Renal cortex interstitium (tissue), 15 donors: ENCODE measurements around the gene TEAD1. TPM values are rescaled to one million over a fixed set of nuclear protein-coding genes. Genes with fewer than 3 reads are reported as not detected.

ENCODE experiments used
- DNase-seq, 11 donors: peaks; one replicate each; pipeline ENCODE4 v3.0.0-alpha.2; 2013; ENCODE audit warnings: low read depth in 9 of 11, low spot score in 4 of 11; ENCODE audit errors: extremely low read depth in 1 of 11
- long read RNA-seq, 16 experiments: transcript quantifications; one replicate each; lab custom pipeline, GENCODE V29; 2026
- polyA plus RNA-seq, 3 donors: library from polyadenylated mRNA; unstranded; fragments of 120-200 nt; gene quantifications; one replicate each; pipeline ENCODE4 v1.2.1, GENCODE V29; 2013; ENCODE audit not compliant: insufficient read length in 3 of 3

The TEAD1 gene
- 100 to 1,000 TPM in 1 of 3 donors, 10 to 100 TPM in 2; 88.2 to 109 (median 92.8) TPM for polyA plus RNA-seq
- long read RNA-seq, donor 1, full-length matches to known transcripts, result 3 of 14 reads
- long read RNA-seq, donor 1, partial matches to known transcripts, result 11 of 14 reads
- long read RNA-seq, donor 1, other reads (novel, unspliced or antisense), result 0 of 14 reads
- long read RNA-seq, donor 2, full-length matches to known transcripts, result 5 of 5 reads
- long read RNA-seq, donor 2, partial matches to known transcripts, result 0 of 5 reads
- long read RNA-seq, donor 2, other reads (novel, unspliced or antisense), result 0 of 5 reads
- long read RNA-seq, donor 3, partial matches to known transcripts, result 7 of 10 reads
- long read RNA-seq, donor 3, other reads (novel, unspliced or antisense), result 0 of 10 reads
- long read RNA-seq, donor 4, partial matches to known transcripts, result 11 of 20 reads
- long read RNA-seq, donor 4, other reads (novel, unspliced or antisense), result 6 of 20 reads
- long read RNA-seq, donor 5, result 0 reads
- long read RNA-seq, donor 6, partial matches to known transcripts, result 25 of 27 reads
- long read RNA-seq, donor 6, other reads (novel, unspliced or antisense), result 0 of 27 reads
- long read RNA-seq, donor 7, partial matches to known transcripts, result 6 of 9 reads
- long read RNA-seq, donor 7, other reads (novel, unspliced or antisense), result 0 of 9 reads
- long read RNA-seq, donor 8, full-length matches to known transcripts, result 5 of 5 reads
- long read RNA-seq, donor 8, partial matches to known transcripts, result 0 of 5 reads
- long read RNA-seq, donor 8, other reads (novel, unspliced or antisense), result 0 of 5 reads
- long read RNA-seq, donor 9, partial matches to known transcripts, result 8 of 9 reads
- long read RNA-seq, donor 9, other reads (novel, unspliced or antisense), result 0 of 9 reads
- long read RNA-seq, donor 10, full-length matches to known transcripts, result 3 of 18 reads
- long read RNA-seq, donor 10, partial matches to known transcripts, result 8 of 18 reads
- long read RNA-seq, donor 10, other reads (novel, unspliced or antisense), result 7 of 18 reads
- long read RNA-seq, donor 11, partial matches to known transcripts, result 15 of 20 reads
- long read RNA-seq, donor 11, other reads (novel, unspliced or antisense), result 0 of 20 reads
- long read RNA-seq, donor 12, partial matches to known transcripts, result 0 of 1 reads
- long read RNA-seq, donor 12, other reads (novel, unspliced or antisense), result 0 of 1 reads
- long read RNA-seq, donor 13, result 0 reads
- long read RNA-seq, donor 14, full-length matches to known transcripts, result 3 of 8 reads
- long read RNA-seq, donor 14, partial matches to known transcripts, result 5 of 8 reads
- long read RNA-seq, donor 14, other reads (novel, unspliced or antisense), result 0 of 8 reads
- long read RNA-seq, donor 15, full-length matches to known transcripts, result 5 of 5 reads
- long read RNA-seq, donor 15, partial matches to known transcripts, result 0 of 5 reads
- long read RNA-seq, donor 15, other reads (novel, unspliced or antisense), result 0 of 5 reads
- long read RNA-seq, donor 16, full-length matches to known transcripts, result 10 of 72 reads
- long read RNA-seq, donor 16, partial matches to known transcripts, result 62 of 72 reads
- long read RNA-seq, donor 16, other reads (novel, unspliced or antisense), result 0 of 72 reads

DNA sequence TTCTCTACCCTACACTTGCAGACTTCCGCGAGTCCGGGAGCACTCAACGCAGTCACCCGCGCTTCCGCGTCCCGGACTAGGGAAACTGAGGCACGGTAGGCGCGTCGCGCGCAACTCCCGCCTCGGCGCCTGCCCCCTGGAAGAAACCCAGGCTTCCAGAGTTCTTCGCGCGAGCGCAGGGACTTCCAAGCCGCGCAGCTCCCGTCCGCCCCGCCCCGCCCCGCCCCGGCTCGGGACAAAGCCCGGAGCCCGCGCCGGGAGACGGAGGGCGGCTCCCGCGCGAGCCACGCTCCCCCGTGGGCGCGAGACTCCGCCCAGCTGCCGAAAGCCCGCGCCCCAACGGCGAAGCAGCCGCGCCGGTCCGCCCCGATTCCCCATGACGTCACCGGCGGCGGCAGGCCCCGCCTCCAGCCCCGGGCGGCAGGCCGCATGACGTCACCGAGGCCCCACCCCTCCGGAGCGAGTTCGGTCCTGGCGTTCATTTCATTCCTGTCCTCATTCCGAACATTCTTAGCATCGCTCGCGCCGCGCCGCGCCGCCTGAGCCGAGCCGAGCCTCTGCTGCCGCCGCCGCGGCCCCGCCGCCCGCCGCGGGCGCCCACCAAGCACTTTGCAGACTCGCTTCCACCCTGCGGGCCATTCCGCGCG lies at the start of gene TEAD1:
TEAD1 (plus strand) TSS at position 498 of the 647 bp plus-strand sequence.
- DNase-seq, result peak in 10 of 11 donors; percentile 86 to 94 (median 91)

DNA sequence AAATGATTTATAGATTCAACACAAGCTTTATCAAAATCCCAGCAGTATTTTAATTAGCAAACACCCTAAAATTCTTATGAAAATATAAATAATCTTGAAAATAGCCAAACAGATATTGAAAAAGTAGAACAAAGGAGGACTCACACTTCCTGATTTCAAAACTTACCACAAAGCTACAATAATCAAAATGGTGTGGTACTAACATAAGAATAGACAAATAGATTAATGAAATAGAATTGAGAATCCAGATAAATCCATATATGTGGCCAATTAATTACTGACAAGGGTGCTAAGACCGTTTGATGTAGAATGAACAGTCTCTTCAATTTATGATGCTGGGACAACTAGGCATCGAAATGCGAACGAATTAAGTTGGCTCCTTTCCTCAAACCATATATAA lies 49.6 kb upstream of the TEAD1 start:
- DNase-seq, result no peak

DNA sequence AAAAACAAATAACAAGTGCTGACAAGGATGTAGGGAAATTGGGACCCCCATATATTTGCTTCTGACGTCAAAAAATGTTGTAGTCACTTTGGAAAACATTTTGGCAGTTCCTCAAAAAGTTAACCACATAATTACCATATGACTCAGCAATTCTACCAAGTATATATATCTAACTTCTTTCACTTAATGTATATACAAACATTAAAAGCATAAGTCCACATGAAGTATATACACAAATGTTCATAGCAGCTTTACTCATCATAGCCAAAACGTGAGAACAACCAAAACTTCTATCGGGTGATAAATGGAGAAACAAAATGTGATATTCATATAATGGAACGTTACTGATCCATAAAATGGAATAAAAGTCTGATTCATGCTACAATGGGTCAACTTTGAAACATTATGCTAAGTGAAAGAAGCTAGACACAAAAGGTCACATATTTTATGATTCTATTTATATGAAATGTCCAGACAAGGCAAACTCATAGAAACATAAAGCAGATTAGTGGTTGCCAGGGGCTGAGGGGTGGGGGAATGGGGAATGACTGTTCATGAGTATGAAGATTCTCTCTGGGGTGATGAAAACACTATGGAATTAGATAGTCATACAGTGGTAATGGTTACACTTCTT lies 48.7 kb upstream of the TEAD1 start:
- DNase-seq, result no peak

DNA sequence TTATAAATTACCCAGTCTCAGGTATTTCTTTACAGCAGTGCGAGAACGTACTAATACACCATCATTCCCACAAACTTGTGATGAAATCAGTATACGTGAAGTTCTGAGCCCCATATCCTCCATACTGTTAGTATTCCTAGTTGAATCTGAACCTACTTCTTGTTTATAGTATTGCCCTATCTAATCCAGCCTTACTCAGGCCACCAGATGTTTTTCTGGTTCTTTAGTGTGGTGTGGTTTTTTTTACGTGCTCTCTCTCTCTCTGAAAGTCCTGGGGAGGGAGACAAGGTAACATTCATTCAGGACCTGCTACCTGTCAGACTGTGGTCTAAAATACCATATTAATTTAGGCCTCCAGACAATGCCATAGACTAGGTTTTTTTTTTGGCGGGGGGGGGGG lies 47.6 kb upstream of the TEAD1 start:
- no peak for DNase-seq

DNA sequence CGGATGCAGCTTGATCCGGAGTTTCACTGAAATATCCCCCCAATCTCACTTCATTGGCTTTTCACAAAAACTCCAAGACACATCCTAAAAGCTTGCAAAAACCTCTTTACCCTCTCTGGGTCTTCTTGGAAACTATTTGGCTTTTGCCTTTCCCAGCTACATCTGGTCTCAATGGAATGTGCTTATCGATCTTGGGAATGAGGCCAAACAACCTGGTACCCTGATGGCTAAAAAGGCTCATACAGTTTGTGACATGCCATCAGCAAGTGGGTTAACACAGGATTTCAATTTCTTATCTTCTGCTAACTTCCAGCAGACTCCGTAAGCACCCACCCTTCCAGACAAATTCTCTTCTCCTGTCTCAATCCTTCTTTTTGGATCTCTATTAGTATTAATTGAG lies 45.9 kb upstream of the TEAD1 start:
- DNase-seq, result no peak

DNA sequence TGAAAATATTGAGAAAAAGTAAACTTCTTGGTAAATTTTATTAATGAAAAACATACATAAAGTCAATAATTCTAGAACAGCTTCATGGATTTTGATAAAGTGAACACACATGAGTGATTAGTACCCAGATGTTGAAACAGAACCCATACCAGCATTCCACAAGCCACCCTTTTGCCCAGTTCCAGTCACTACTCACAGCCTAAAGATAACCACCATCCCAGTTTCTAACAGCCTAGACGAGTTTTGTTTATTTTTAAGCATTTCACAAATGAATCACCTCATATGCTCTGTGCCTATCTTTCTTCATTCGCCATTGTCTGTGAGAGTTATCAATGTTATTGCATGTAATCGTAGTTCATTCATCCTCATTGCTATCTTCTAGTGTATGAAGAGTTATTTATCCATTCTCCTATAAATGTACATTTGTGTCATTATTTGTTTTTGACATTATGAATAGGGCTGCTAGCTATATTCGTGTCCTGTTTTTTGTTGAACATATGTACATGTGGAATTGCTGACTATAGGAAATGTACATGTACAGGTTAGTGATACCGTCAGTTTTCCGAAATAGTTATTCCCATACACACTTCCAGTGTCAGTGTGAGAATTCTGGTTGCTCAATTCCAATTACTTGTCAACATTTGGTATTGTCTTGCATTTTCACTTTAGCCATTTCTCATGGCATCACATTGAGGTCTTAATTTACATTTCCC lies 44.5 kb upstream of the TEAD1 start:
- DNase-seq, result no peak

DNA sequence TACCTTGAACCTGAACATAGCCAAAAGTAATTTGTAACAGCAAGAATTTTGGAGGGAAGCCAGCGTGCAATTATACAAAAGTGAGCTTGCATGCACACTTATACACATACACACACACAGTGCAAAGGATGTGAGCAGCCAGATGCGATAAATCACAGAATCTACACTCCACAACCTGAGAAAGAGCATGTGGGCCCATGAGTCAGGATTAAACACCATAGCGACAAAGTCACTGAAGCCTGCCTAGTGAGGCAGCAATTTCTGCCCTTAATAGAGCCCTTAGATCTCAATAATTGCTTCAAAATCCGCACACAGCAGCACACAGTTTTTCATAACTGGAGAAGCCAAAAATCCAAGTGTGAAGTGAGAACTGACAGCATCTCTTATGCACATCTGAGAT lies 42.6 kb upstream of the TEAD1 start:
- no peak for DNase-seq

DNA sequence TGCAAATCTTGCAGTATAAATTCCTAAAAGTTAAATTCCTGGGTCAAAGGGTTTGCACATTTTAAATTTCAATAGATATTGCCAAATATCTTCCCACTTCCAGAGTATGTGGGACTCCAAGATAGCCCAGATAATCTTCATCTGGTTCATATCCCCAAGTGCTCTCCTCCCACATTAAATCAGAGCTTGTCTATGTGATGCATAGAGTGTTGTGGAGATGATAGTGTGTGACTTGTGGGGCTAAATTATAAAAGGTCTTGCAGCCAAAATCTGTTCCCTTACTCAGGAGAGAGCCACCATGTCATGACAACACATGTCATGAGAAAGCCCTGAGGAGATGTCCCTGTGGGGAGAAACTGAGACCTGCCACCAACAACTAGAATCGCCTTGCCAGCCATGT lies 39.9 kb upstream of the TEAD1 start:
- no peak for DNase-seq

DNA sequence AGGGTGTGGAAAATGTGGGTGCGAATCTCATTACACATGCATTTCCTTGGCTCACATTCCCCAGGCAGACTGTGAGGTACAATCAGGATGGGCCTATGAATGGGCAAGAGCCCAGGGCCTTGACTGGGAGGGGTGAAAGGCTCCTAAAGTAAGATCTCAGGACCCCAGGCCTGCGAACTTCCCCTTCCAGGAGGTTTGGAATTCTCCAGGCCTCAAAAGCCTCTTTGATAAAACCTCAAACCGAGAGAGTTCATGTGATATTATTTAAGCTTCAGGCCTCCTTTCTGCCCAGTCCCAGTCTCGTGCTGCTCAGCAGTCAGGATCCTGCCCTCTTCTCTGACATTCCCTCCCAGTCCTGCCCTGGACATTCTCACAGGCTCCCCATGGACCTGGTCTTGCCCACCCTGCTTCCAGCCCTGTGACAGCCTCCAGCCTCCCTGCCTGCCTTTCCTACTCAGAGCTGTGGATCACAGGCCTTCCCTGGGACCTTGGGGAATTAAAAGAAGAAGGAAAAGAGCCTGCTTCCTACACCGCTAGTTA lies 37.3 kb upstream of the TEAD1 start:
- no peak for DNase-seq

DNA sequence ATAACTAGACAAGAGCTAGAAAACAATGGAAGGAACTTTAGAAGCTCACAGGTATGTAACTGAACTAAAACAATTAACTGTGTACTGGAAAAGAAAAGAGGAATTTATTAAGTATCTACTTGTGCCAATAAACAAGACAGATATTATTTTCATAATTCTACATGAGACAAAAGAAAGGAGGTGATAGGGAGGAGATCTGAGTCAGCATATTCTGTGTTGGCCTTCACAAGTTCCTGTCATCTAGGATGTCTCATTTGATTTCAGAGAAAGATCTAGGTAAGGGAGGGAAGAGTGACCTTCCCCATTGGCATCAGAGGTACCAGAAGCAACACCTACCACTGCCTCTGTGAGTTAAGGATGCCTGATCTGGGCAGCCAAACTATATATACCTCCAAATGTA lies 34.8 kb upstream of the TEAD1 start:
- DNase-seq, result no peak

DNA sequence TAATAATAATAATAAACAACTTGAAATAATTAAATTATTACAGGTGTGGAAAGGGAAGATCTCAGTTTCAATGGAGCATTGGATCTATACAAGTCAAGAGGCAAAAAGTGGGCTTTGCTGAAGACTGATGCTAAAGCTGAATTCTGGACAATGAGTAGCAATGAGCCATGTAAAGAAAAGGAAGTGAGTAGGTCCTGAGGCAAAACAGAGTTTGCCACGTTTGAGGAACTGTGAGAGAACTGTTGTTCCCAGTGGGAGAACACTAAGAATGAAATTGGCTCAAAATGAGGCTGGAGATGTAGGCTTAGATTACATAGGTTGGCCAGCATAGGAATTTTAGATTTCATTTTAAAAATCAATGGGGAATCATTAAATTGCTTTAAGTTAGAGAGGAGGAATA lies 33.9 kb upstream of the TEAD1 start:
- no peak for DNase-seq

DNA sequence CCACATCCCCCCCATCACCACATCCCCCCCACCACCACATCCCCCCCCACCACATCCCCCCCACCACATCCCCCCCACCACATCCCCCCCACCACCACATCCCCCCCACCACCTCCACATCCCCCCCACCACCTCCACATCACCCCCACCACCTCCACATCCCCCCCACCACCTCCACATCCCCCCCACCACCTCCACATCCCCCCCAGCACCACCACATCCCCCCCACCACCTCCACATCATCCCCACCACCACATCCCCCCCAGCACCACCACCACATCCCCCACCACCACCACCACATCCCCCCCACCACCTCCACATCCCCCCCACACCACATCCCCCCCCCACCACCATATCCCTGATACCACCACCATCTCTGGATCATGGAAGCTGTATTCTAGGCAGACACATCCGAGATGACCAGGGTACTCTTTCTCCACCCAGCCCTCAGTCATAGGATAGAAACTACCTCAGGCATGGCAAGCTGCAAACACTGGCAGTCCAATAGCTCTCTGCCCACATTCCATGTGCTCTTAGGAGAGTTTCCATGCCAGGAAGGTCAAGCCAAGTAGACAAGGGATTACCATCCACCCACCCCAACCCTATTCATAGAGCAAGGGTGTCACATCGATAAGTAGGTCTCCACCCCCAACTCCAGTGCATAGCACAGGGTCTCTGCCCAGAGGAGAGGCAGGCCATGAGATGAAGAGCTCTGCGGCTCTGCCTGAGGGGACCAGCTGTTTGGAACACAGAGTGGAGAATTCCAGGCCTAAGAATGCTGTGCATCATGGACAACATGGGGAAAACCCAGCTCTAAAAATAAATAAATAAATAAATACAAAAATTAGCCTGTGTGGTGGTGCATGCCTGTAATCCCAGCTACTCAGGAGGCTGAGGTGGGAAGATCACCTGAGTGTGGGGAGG lies 33.0 kb upstream of the TEAD1 start:
- no peak for DNase-seq

DNA sequence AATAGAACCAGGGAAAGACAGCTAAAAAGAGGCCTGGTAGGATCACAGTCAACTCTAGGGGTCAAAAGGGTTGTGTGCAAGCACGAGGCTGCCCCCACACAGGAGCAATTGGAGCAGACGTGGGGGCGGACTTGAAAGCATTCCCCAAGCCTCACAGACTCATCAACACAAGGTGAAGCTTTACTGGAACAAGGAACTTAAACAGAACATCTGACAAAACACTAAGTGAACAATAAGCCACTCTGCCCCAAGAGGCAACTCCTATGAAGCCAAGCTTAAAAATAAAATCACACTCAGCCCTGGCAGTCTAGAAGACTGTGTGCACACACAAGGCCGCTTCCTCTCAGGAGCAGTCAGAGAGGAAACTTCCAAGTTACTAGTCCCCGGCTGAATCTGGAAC lies 32.2 kb upstream of the TEAD1 start:
- DNase-seq, result peak in 5 of 11 donors; percentile 16 to 27 (median 22)

DNA sequence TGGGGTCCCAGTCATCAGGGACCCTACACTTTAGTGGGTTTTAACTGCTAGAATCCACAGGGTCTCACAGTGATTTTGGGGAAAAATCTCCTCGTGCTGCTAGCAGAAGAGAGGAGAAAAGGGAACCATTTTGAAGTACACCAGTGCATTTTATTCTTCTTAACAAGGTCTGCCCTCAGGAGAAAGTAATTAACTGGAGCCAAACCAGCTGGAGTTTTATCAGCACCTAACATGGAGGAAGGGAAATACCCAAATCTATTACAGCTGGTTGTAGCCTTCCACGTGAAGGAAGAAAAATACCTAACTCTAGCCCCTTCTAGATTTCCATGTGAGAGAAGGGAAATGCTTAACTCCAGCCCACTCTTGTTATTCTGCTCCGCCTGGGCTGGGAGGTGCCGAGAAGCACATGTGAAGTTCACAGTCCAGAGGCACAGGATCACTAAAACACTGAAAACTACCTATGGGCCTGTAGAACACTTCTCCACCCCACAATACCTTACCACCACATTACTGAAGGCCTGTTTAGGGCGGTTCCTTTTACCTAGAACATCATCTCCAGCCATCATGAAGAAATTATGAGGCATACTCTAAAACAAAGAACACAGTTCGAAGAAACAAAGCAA lies 31.3 kb upstream of the TEAD1 start:
- DNase-seq, result peak in 7 of 11 donors; percentile 28 to 56 (median 43)

DNA sequence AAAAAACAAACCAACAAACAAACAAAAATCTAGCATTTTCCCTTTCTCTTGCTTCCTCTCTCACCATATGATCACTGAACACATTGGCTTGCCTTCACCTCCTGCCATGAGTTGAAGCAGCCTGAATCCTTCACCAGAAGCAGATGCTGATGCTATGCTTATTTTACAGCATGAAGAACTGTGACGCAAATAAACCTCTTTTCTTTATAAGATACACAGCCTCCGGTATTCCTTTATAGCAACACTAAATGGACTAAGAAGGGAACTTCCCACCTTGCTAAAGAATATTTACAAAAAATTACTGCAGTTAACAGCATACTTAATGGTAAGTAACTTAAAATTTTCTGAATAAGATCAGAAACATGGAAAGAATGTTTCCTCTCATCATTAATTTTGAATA lies 27.7 kb upstream of the TEAD1 start:
- DNase-seq, result no peak
